Mesendoderm (in vitro differentiated cells): Measurements from ENCODE around the gene PPP2R5C.
A peak's percentile ranks its signal among the peaks of the same experiment; 100 is the strongest.

Source experiments
- DNase-seq: peaks from one replicate; pipeline ENCODE4 v3.0.0; 2013
- H2AK5ac ChIP-seq: 2 replicates; pipeline ENCODE4 v1.6.1; 2013; ENCODE audit warnings: low read length, inconsistent platforms
- H2BK120ac ChIP-seq: 2 replicates; pipeline ENCODE4 v1.6.1; 2013; ENCODE audit warnings: low read depth, mild to moderate bottlenecking, low read length, moderate library complexity, mixed read lengths
- H2BK15ac ChIP-seq: replicated peaks from 2 replicates; pipeline ENCODE4 v1.6.1; 2013; ENCODE audit warnings: low read depth, mild to moderate bottlenecking, moderate library complexity
- H2BK5ac ChIP-seq: 2 replicates; pipeline ENCODE4 v1.6.1; 2013; ENCODE audit warnings: low read length, inconsistent platforms
- H3K18ac ChIP-seq: 2 replicates; pipeline ENCODE4 v1.6.1; 2013; ENCODE audit warnings: mild to moderate bottlenecking, low read length, mixed read lengths
- H3K23ac ChIP-seq: one replicate; pipeline ENCODE4 v1.6.1; 2013; ENCODE audit warnings: low read length
- H3K27ac ChIP-seq: 2 replicates; pipeline ENCODE4 v1.5.1; 2013; ENCODE audit warnings: low read depth, mild to moderate bottlenecking, inconsistent platforms, low read length, moderate library complexity
- H3K27me3 ChIP-seq: 2 replicates; pipeline ENCODE4 v1.6.1; 2013; ENCODE audit warnings: low read length, control low read depth, mild to moderate bottlenecking, inconsistent platforms; ENCODE audit not compliant: insufficient read depth, poor library complexity
- H3K36me3 ChIP-seq: 2 replicates; pipeline ENCODE4 v1.6.1; 2013; ENCODE audit warnings: low read length, inconsistent platforms; ENCODE audit not compliant: control insufficient read depth, insufficient read depth
- H3K4ac ChIP-seq: one replicate; pipeline ENCODE4 v1.6.1; 2013; ENCODE audit warnings: low read depth, mild to moderate bottlenecking, low read length, moderate library complexity
- H3K4me1 ChIP-seq: 2 replicates; pipeline ENCODE4 v1.6.1; 2013; ENCODE audit warnings: low read depth, low read length, inconsistent platforms; ENCODE audit not compliant: control insufficient read depth
- H3K4me2 ChIP-seq: 2 replicates; pipeline ENCODE4 v1.6.1; 2013; ENCODE audit warnings: low read length
- H3K4me3 ChIP-seq: 2 replicates; pipeline ENCODE4 v1.5.1; 2013; ENCODE audit warnings: mild to moderate bottlenecking, low read length
- H3K56ac ChIP-seq: one replicate; pipeline ENCODE4 v1.6.1; 2013; ENCODE audit warnings: low read length
- H3K79me1 ChIP-seq: 2 replicates; pipeline ENCODE4 v1.6.1; 2013; ENCODE audit warnings: low read length, inconsistent platforms
- H3K79me2 ChIP-seq: 2 replicates; pipeline ENCODE4 v1.6.1; 2013; ENCODE audit warnings: mild to moderate bottlenecking, low read length; ENCODE audit not compliant: control insufficient read depth, insufficient read depth
- H3K9ac ChIP-seq: 2 replicates; pipeline ENCODE4 v1.6.1; 2013; ENCODE audit warnings: low read length, inconsistent platforms
- H4K5ac ChIP-seq: one replicate; pipeline ENCODE4 v1.6.1; 2013; ENCODE audit warnings: low read length
- H4K8ac ChIP-seq: one replicate; pipeline ENCODE4 v1.6.1; 2013; ENCODE audit warnings: low read depth, mild to moderate bottlenecking, control low read depth, low read length, moderate library complexity
- WGBS: extraction: QIAGEN DNeasy Blood & Tissue Kit; methylation state at CpG from one replicate; pipeline ENCODE4 v1.1.7; 2013; ENCODE audit warnings: low lambda C conversion rate, missing lambda C conversion rate; ENCODE audit not compliant: insufficient coverage; ENCODE audit errors: extremely low coverage; 5-methylcytosine and 5-hydroxymethylcytosine counted together

Gene PPP2R5C

GRCh38 chr14:101774006-101774795 is 12.7 kb downstream of the PPP2R5C start:
- Histone ChIP-seq H4K8ac (no peak overlapping the region), H3K9ac (no peak overlapping the region), H3K4me2 (no peak overlapping the region), H2BK15ac (no peak overlapping the region), H2BK5ac (no peak overlapping the region), H3K27me3 (no peaks in the 10 kb centered on the region), H2BK120ac (no peak overlapping the region), H3K27ac (no peak overlapping the region), H3K4me1 (no peaks in the 10 kb centered on the region), H2AK5ac (no peak overlapping the region), H3K23ac (no peak overlapping the region), H3K4me3 (no peak overlapping the region), H3K4ac (no peak overlapping the region), H3K18ac (no peak overlapping the region), H3K79me1 (no peaks in the 10 kb centered on the region), H3K56ac (no peak overlapping the region), H3K79me2 (no peaks in the 10 kb centered on the region), H4K5ac (no peak overlapping the region), H3K36me3 (no peaks in the 10 kb centered on the region)
- WGBS, result no CpG with 5 or more reads among the region's 7 CpGs
- no peak for DNase-seq

- no peak for DNase-seq
- no peak overlapping the region for H3K4me3 ChIP-seq
- no peak overlapping the region for H3K4me2 ChIP-seq
- H2BK5ac ChIP-seq, result no peak overlapping the region
- H3K18ac ChIP-seq, result no peak overlapping the region
- no CpG with 5 or more reads among the region's 8 CpGs for WGBS
- H3K27me3 ChIP-seq, result peaks cover under 1% of the 10 kb centered on the region
- H3K36me3 ChIP-seq, result no peaks in the 10 kb centered on the region
- H3K27ac ChIP-seq, result no peak overlapping the region
- no peak overlapping the region for H2AK5ac ChIP-seq
- no peak overlapping the region for H3K23ac ChIP-seq
- H3K79me2 ChIP-seq, result no peaks in the 10 kb centered on the region
- H3K56ac ChIP-seq, result no peak overlapping the region
- no peak overlapping the region for H2BK15ac ChIP-seq
- H3K4ac ChIP-seq, result no peak overlapping the region
- no peak overlapping the region for H3K9ac ChIP-seq
- no peak overlapping the region for H4K8ac ChIP-seq
- no peak overlapping the region for H2BK120ac ChIP-seq
- no peaks in the 10 kb centered on the region for H3K4me1 ChIP-seq
- no peaks in the 10 kb centered on the region for H3K79me1 ChIP-seq
- H4K5ac ChIP-seq, result no peak overlapping the region
Measured at GRCh38 chr14:101774814-101775213, 13.3 kb downstream of the PPP2R5C start.

GRCh38 chr14:101775826-101776225 is 14.3 kb downstream of the PPP2R5C start:
- Histone ChIP-seq H2BK5ac (no peak overlapping the region), H4K5ac (no peak overlapping the region), H3K23ac (no peak overlapping the region), H3K9ac (no peak overlapping the region), H3K4me2 (no peak overlapping the region), H3K4ac (no peak overlapping the region), H3K36me3 (no peaks in the 10 kb centered on the region), H3K56ac (no peak overlapping the region), H3K27me3 (peaks cover 10% of the 10 kb centered on the region), H3K27ac (no peak overlapping the region), H3K79me1 (no peaks in the 10 kb centered on the region), H3K79me2 (no peaks in the 10 kb centered on the region), H3K18ac (no peak overlapping the region), H2AK5ac (no peak overlapping the region), H2BK15ac (no peak overlapping the region), H3K4me3 (no peak overlapping the region), H3K4me1 (peaks cover 4% of the 10 kb centered on the region), H2BK120ac (no peak overlapping the region), H4K8ac (no peak overlapping the region)
- DNase-seq, result no peak
- no CpG with 5 or more reads among the region's 10 CpGs for WGBS

- no peaks in the 10 kb centered on the region for H3K79me2 ChIP-seq
- H3K36me3 ChIP-seq, result no peaks in the 10 kb centered on the region
- WGBS, result no CpG with 5 or more reads among the region's 6 CpGs
- no peak overlapping the region for H4K5ac ChIP-seq
- H3K4me1 ChIP-seq, result peaks cover 4% of the 10 kb centered on the region
- no peak overlapping the region for H3K23ac ChIP-seq
- H3K9ac ChIP-seq, result no peak overlapping the region
- H3K4ac ChIP-seq, result no peak overlapping the region
- H3K56ac ChIP-seq, result no peak overlapping the region
- no peaks in the 10 kb centered on the region for H3K79me1 ChIP-seq
- H3K27ac ChIP-seq, result no peak overlapping the region
- no peak overlapping the region for H2BK5ac ChIP-seq
- no peak for DNase-seq
- H3K18ac ChIP-seq, result no peak overlapping the region
- H4K8ac ChIP-seq, result no peak overlapping the region
- H2BK120ac ChIP-seq, result no peak overlapping the region
- H3K27me3 ChIP-seq, result peaks cover 10% of the 10 kb centered on the region
- H3K4me3 ChIP-seq, result no peak overlapping the region
- no peak overlapping the region for H2AK5ac ChIP-seq
- no peak overlapping the region for H2BK15ac ChIP-seq
- H3K4me2 ChIP-seq, result no peak overlapping the region
Measured at GRCh38 chr14:101776344-101776743, 14.8 kb downstream of the PPP2R5C start.

- Histone ChIP-seq H3K27ac (no peak overlapping the region), H3K9ac (peak overlapping the region; percentile 29), H2BK5ac (no peak overlapping the region), H3K23ac (peak overlapping the region; percentile 87), H3K4ac (no peak overlapping the region), H2BK15ac (no peak overlapping the region), H3K36me3 (no peaks in the 10 kb centered on the region), H3K79me1 (no peaks in the 10 kb centered on the region), H3K4me1 (peaks cover 4% of the 10 kb centered on the region), H3K79me2 (no peaks in the 10 kb centered on the region), H2AK5ac (no peak overlapping the region), H4K8ac (peak overlapping the region; percentile 5), H3K4me2 (peak overlapping the region; percentile 83), H3K18ac (no peak overlapping the region), H4K5ac (no peak overlapping the region), H3K27me3 (peaks cover 10% of the 10 kb centered on the region), H3K56ac (peak overlapping the region; percentile 54), H3K4me3 (no peak overlapping the region), H2BK120ac (no peak overlapping the region)
- no CpG with 5 or more reads among the region's 11 CpGs for WGBS
- DNase-seq, result no peak
Measured at GRCh38 chr14:101780390-101780789, 18.9 kb downstream of the PPP2R5C start.

- Histone ChIP-seq H3K79me2 (no peaks in the 10 kb centered on the region), H2BK120ac (no peak overlapping the region), H2BK5ac (no peak overlapping the region), H3K18ac (no peak overlapping the region), H3K36me3 (no peaks in the 10 kb centered on the region), H4K5ac (no peak overlapping the region), H3K27ac (no peak overlapping the region), H2BK15ac (no peak overlapping the region), H3K9ac (peak overlapping the region; percentile 29), H3K4ac (no peak overlapping the region), H3K4me2 (peak overlapping the region; percentile 83), H3K4me1 (peaks cover 4% of the 10 kb centered on the region), H4K8ac (peak overlapping the region; percentile 5), H3K4me3 (peak overlapping the region; percentile 18), H3K56ac (peak overlapping the region; percentile 64), H2AK5ac (no peak overlapping the region), H3K23ac (peak overlapping the region; percentile 87), H3K27me3 (peaks cover 10% of the 10 kb centered on the region), H3K79me1 (no peaks in the 10 kb centered on the region)
- WGBS, result no CpG with 5 or more reads among the region's 15 CpGs
- DNase-seq, result peak; percentile 65
Measured at GRCh38 chr14:101780887-101781239, 19.4 kb downstream of the PPP2R5C start.
